Glutamatergic neuron (in vitro differentiated cells): ENCODE measurements around the gene WWTR1. TPM values are rescaled to one million over a fixed set of nuclear protein-coding genes. Genes with fewer than 3 reads are reported as not detected.

ENCODE experiments used
- DNase-seq: peaks from one replicate; pipeline ENCODE4 v3.0.0; 2022
- H3K27ac Mint-ChIP-seq: one replicate; pipeline ENCODE4 v1.8.0; 2020; ENCODE audit warnings: mild to moderate bottlenecking, mixed read lengths, inconsistent platforms; ENCODE audit not compliant: unreplicated experiment
- H3K27me3 Mint-ChIP-seq: one replicate; pipeline ENCODE4 v1.8.0; 2020; ENCODE audit warnings: mild to moderate bottlenecking, moderate library complexity, mixed read lengths, inconsistent platforms; ENCODE audit not compliant: unreplicated experiment
- H3K36me3 Mint-ChIP-seq: one replicate; pipeline ENCODE4 v1.8.0; 2020; ENCODE audit warnings: mild to moderate bottlenecking, mixed read lengths, inconsistent platforms; ENCODE audit not compliant: unreplicated experiment
- H3K4me1 Mint-ChIP-seq: one replicate; pipeline ENCODE4 v1.8.0; 2020; ENCODE audit warnings: mild to moderate bottlenecking, low read depth, mixed read lengths, inconsistent platforms; ENCODE audit not compliant: unreplicated experiment
- H3K4me3 Mint-ChIP-seq: one replicate; pipeline ENCODE4 v1.8.0; 2020; ENCODE audit warnings: mild to moderate bottlenecking, mixed read lengths, inconsistent platforms; ENCODE audit not compliant: unreplicated experiment
- H3K9me3 Mint-ChIP-seq: one replicate; pipeline ENCODE4 v1.8.0; 2020; ENCODE audit warnings: mild to moderate bottlenecking, moderate library complexity, mixed read lengths, inconsistent platforms; ENCODE audit not compliant: unreplicated experiment
- total RNA-seq: library from RNA; stranded (reverse); fragmentation: NEBNext Ultra II Directional; extraction: Animal tissue kit (Norgen Biotek cat#: 25700); gene quantifications from one replicate; pipeline ENCODE4 v1.2.1, GENCODE V29; 2021; ENCODE audit not compliant: unreplicated experiment
- TF ChIP-seq, protein P1 (sequence below): fragments of 200-600 bp; sonication (generic); IDR thresholded peaks from one replicate; pipeline ENCODE4 v1.5.0; 2021; ENCODE audit not compliant: partially characterized antibody, unreplicated experiment

WWTR1 gene
- total RNA-seq, 1 donor from 2014 or later = 2.3 TPM

DNA sequence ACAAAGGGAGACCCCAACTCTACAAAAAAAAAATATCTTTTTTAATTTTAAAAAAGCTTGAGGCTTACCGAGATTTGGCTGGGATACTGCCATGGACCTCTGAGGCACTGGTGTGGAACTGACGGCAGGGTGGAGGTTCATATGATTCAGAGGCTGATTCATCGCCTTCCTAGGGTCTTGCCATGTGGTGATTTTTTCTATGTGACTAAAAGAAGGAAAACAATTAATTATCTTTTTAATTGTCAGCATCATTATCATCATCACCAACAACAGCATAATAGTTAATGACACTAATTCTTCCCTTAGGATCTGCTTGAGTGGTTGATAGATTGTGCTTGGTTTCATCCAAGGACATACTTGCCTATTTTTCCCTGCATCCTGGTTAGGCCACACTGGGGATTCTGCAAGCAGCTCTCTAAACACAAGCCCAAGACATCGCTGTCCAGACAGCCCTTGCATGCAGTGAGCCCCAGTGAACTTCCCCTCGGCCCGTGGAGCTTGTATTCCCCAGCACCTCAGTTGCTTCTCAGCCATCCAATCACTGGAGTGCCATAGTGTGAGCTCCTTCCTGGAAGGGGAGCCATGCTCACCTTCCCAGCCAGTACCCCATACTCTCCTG, 84.9 kb downstream of the WWTR1 start:
- no peak overlapping the region for H3K27ac Mint-ChIP-seq
- no peak overlapping the region for H3K4me3 Mint-ChIP-seq
- H3K27me3 Mint-ChIP-seq = no peaks in the 10 kb centered on the region
- peaks cover 11% of the 10 kb centered on the region for H3K4me1 Mint-ChIP-seq
- H3K36me3 Mint-ChIP-seq = no peaks in the 10 kb centered on the region
- no peak for DNase-seq
- TF ChIP-seq, protein P1, sequence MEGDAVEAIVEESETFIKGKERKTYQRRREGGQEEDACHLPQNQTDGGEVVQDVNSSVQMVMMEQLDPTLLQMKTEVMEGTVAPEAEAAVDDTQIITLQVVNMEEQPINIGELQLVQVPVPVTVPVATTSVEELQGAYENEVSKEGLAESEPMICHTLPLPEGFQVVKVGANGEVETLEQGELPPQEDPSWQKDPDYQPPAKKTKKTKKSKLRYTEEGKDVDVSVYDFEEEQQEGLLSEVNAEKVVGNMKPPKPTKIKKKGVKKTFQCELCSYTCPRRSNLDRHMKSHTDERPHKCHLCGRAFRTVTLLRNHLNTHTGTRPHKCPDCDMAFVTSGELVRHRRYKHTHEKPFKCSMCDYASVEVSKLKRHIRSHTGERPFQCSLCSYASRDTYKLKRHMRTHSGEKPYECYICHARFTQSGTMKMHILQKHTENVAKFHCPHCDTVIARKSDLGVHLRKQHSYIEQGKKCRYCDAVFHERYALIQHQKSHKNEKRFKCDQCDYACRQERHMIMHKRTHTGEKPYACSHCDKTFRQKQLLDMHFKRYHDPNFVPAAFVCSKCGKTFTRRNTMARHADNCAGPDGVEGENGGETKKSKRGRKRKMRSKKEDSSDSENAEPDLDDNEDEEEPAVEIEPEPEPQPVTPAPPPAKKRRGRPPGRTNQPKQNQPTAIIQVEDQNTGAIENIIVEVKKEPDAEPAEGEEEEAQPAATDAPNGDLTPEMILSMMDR = no peak
- no peaks in the 10 kb centered on the region for H3K9me3 Mint-ChIP-seq

GRCh38 chr3:149571381-149571780, 86.4 kb downstream of the WWTR1 start:
- TF ChIP-seq, protein P1 = no peak
- Mint-ChIP-seq H3K27me3 (no peaks in the 10 kb centered on the region), H3K4me1 (peaks cover 9% of the 10 kb centered on the region), H3K36me3 (no peaks in the 10 kb centered on the region), H3K4me3 (no peak overlapping the region), H3K27ac (no peak overlapping the region), H3K9me3 (no peaks in the 10 kb centered on the region)
- DNase-seq = no peak

- Mint-ChIP-seq H3K4me1 (peaks cover 1% of the 10 kb centered on the region), H3K27ac (no peak overlapping the region), H3K4me3 (no peak overlapping the region), H3K27me3 (no peaks in the 10 kb centered on the region), H3K9me3 (no peaks in the 10 kb centered on the region), H3K36me3 (no peaks in the 10 kb centered on the region)
- TF ChIP-seq, protein P1 = no peak
- DNase-seq = no peak
These were observed 87.8 kb downstream of the WWTR1 start for GRCh38 chr3:149570016-149570415.

DNA sequence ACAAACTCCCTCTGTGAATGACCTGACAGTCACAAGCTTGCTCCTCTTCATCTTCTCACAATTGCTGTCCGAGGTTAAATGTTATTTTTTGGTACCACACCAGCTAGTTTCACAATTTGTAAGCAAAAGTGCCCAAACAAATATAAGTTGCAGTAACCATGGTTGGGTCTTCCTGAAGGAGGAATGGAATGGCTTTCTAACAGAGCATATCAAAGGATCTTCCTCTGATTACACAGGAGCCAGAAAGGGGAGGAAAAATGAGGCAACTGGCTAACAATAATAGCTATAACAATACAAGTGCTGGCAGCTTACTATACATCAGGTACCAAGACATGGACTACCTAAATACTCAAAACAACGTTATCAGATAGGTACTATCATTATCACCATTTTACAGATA, 90.4 kb downstream of the WWTR1 start:
- TF ChIP-seq, protein P1 = no peak
- Mint-ChIP-seq H3K9me3 (no peaks in the 10 kb centered on the region), H3K4me1 (peaks cover 5% of the 10 kb centered on the region), H3K36me3 (no peaks in the 10 kb centered on the region), H3K4me3 (no peak overlapping the region), H3K27ac (no peak overlapping the region), H3K27me3 (peaks cover 1% of the 10 kb centered on the region)
- no peak for DNase-seq

- Mint-ChIP-seq H3K27me3 (peaks cover 2% of the 10 kb centered on the region), H3K4me1 (peaks cover 5% of the 10 kb centered on the region), H3K9me3 (no peaks in the 10 kb centered on the region), H3K36me3 (no peaks in the 10 kb centered on the region), H3K27ac (no peak overlapping the region), H3K4me3 (no peak overlapping the region)
- TF ChIP-seq, protein P1 = no peak
- no peak for DNase-seq
These were observed 91.4 kb downstream of the WWTR1 start for GRCh38 chr3:149566292-149566975.
